IPS DF 4.7 (cell line): ENCODE results near the gene MTRR.

Experiments
- DNase-seq: peaks from one replicate; pipeline ENCODE4 v3.0.0-alpha.2; 2013; ENCODE audit warnings: low spot score; ENCODE audit errors: extremely low read depth

The MTRR gene

GRCh38 chr5:7868773-7869473, at the start of gene MTRR, which contains the start of gene FASTKD3:
Gene MTRR (plus strand): TSS chr5:7869148. CDS start chr5:7870795, 1,647 bp downstream.
Gene FASTKD3 (minus strand): TSS chr5:7869031. CDS start chr5:7868083, 948 bp downstream.
- DNase-seq: no peak

- no peak for DNase-seq
Observed at GRCh38 chr5:7822449-7822848, 46.5 kb upstream of the MTRR start.

GRCh38 chr5:7823594-7823993, 45.4 kb upstream of the MTRR start:
- no peak for DNase-seq

GRCh38 chr5:7824995-7825394, 44.0 kb upstream of the MTRR start:
- DNase-seq: no peak

GRCh38 chr5:7825630-7826029, 43.3 kb upstream of the MTRR start:
- DNase-seq: no peak

GRCh38 chr5:7827610-7828009, 41.3 kb upstream of the MTRR start:
- no peak for DNase-seq

GRCh38 chr5:7828269-7828668, 40.7 kb upstream of the MTRR start:
- DNase-seq: no peak

- no peak for DNase-seq
Observed at GRCh38 chr5:7834982-7835381, 34.0 kb upstream of the MTRR start.

GRCh38 chr5:7837403-7837802, 31.5 kb upstream of the MTRR start:
- DNase-seq: no peak

- no peak for DNase-seq
Observed at GRCh38 chr5:7842531-7842930, 26.4 kb upstream of the MTRR start.

- no peak for DNase-seq
Observed at GRCh38 chr5:7844901-7845300, 24.0 kb upstream of the MTRR start.

GRCh38 chr5:7845557-7845956, 23.4 kb upstream of the MTRR start:
- DNase-seq: no peak

- no peak for DNase-seq
Observed at GRCh38 chr5:7846327-7846726, 22.6 kb upstream of the MTRR start.

GRCh38 chr5:7848296-7848695, 20.7 kb upstream of the MTRR start:
- DNase-seq: no peak

- DNase-seq: no peak
Observed at GRCh38 chr5:7849681-7850394, 19.1 kb upstream of the MTRR start.

- no peak for DNase-seq
Observed at GRCh38 chr5:7850395-7851239, 18.3 kb upstream of the MTRR start, which contains the start of gene CFAP90. Gene CFAP90 (minus strand): TSS chr5:7851133. CDS start chr5:7851021, 112 bp downstream.

GRCh38 chr5:7851240-7851592, 17.7 kb upstream of the MTRR start:
- DNase-seq: no peak

- no peak for DNase-seq
Observed at GRCh38 chr5:7851617-7852289, 17.2 kb upstream of the MTRR start.

- DNase-seq: no peak
Observed at GRCh38 chr5:7852542-7852941, 16.4 kb upstream of the MTRR start.

- no peak for DNase-seq
Observed at GRCh38 chr5:7852988-7853387, 16.0 kb upstream of the MTRR start.

- no peak for DNase-seq
Observed at GRCh38 chr5:7855611-7856010, 13.3 kb upstream of the MTRR start.
